Measurements from ENCODE around the gene MAN1A1. TPM values are rescaled to one million over a fixed set of nuclear protein-coding genes. Genes with fewer than 3 reads are reported as not detected.
"Not testable (repeated sequence)": the region's sequence is repeated elsewhere in the genome, so short reads cannot be mapped to it uniquely, and the experiment has no call there.

Gene MAN1A1
- total RNA-seq, 4 donors from 2014 or later: 52.7 to 123 (median 97.1) TPM

- no peaks in the 10 kb centered on the region for H3K36me3 ChIP-seq
- intact Hi-C loops (cut with DNase I; ENCODE audit: low total_unique reads) (no loop called here), in situ Hi-C loops (cut with MboI; ENCODE audit: low pct_ligation_motif_present in 1 of 4, low pct_unique_long_range_greater_than_20kb in 1 of 4, low sequenced_read_pairs in 3 of 4) (no loop called here)
- no peak for DNase-seq
- H3K9me3 ChIP-seq: no peaks in the 10 kb centered on the region
- no peaks in the 10 kb centered on the region for H3K27me3 ChIP-seq
- H3K27ac ChIP-seq: no peak overlapping the region
- TF ChIP-seq POLR2A (IDR thresholded peaks at IDR 0.05) (no peak), EP300 (IDR thresholded peaks at IDR 0.05; ENCODE audit: low read depth) (no peak), CTCF (IDR thresholded peaks at IDR 0.05) (no peak), POLR2AphosphoS5 (IDR thresholded peaks at IDR 0.05) (no peak)
- no peaks in the 10 kb centered on the region for H3K4me1 ChIP-seq
- no peak overlapping the region for H3K4me3 ChIP-seq
Measured at GRCh38 chr6:119171864-119172588, 177.5 kb downstream of the MAN1A1 start.

DNA sequence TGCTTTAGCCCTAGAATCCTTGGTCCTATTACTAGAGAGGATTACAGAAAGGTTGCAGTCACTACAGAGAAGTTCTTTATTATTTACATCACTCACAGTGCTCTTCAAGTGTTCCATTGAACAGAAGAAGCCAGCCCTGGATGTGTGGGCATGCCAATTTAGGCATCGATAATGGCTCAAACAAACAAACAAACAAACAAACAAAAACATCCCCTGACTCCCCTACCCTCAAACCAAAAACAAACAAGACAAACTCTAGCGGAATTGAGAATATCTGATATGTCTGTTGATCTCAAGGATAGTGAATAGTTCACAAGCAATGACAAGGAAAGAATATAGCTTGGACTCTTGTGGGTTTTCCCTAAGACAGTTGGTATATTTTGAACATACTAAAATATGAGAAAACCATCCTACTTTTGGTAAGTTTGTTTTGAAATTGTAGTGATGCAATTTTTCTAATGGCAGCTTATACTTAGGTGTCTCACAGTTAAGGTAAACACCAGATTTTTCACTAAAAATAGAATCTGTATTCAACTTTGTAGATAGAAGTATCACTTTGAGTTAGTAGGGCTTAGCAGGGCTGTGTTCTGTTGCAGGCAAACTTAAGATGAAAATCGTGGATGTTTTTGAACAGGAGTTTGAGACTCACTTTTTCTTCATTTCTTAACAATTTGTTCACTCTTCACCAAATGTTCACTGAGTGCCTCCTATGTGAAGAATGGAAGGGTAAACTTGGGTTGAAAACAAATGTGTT, 178.3 kb downstream of the MAN1A1 start:
- intact Hi-C loops (cut with DNase I; ENCODE audit: low total_unique reads): no loop called here
- no peak for DNase-seq
- Histone ChIP-seq H3K27me3 (no peaks in the 10 kb centered on the region), H3K36me3 (no peaks in the 10 kb centered on the region), H3K27ac (no peak overlapping the region), H3K9me3 (no peaks in the 10 kb centered on the region), H3K4me1 (no peaks in the 10 kb centered on the region), H3K4me3 (no peak overlapping the region)
- WGBS, 2 donors (ENCODE audit: low coverage in 1 of 2): 73 to 76% methylated on average over 3 of the region's 3 CpGs
- in situ Hi-C loops (cut with MboI; ENCODE audit: low pct_ligation_motif_present in 1 of 4, low pct_unique_long_range_greater_than_20kb in 1 of 4, low sequenced_read_pairs in 3 of 4): no loop called here
- TF ChIP-seq EP300 (IDR thresholded peaks at IDR 0.05; ENCODE audit: low read depth) (no peak), POLR2AphosphoS5 (IDR thresholded peaks at IDR 0.05) (no peak), CTCF (IDR thresholded peaks at IDR 0.05) (no peak), POLR2A (IDR thresholded peaks at IDR 0.05) (no peak)

DNA sequence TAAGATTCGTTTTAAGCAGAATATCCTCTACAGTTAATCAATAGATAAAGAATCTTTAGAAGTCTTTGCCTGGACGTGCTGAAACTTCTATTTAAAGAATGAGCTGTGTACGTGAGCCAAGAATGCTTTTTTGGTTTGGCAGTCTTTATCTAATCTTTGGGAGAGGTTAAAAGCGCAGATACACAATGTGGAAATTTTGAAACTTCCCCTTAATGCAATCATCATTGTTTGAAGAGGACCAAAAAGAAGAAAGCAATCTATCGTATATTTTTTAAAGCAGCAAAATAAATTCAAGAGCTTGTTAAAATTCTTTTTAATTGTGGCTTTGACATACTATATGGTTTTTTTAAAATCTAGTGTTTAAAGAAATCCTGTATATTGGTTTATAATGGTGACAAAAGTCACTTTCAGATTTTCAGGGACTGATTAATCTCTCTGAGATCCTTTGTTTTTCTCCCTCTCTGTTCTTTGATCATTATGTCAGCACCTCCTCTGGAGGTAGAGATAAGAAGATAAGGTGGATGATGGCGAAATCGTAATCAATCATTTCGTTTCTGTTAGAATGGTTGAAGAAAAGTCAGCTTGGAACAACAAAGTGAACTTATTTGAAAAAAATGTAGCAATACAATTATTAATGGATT, 179.0 kb downstream of the MAN1A1 start:
- Histone ChIP-seq H3K36me3 (no peaks in the 10 kb centered on the region), H3K4me1 (no peaks in the 10 kb centered on the region), H3K4me3 (no peak overlapping the region), H3K27me3 (no peaks in the 10 kb centered on the region), H3K9me3 (no peaks in the 10 kb centered on the region), H3K27ac (no peak overlapping the region)
- TF ChIP-seq POLR2AphosphoS5 (IDR thresholded peaks at IDR 0.05): no peak
- TF ChIP-seq EP300 (IDR thresholded peaks at IDR 0.05; ENCODE audit: low read depth): no peak
- TF ChIP-seq CTCF (IDR thresholded peaks at IDR 0.05): no peak
- TF ChIP-seq POLR2A (IDR thresholded peaks at IDR 0.05): no peak
- in situ Hi-C loops (cut with MboI; ENCODE audit: low pct_ligation_motif_present in 1 of 4, low pct_unique_long_range_greater_than_20kb in 1 of 4, low sequenced_read_pairs in 3 of 4): no loop called here
- intact Hi-C loops (cut with DNase I; ENCODE audit: low total_unique reads): no loop called here
- DNase-seq: no peak
- 55 to 63% methylated on average over 8 of the region's 8 CpGs for WGBS, 2 donors (ENCODE audit: low coverage in 1 of 2)

DNA sequence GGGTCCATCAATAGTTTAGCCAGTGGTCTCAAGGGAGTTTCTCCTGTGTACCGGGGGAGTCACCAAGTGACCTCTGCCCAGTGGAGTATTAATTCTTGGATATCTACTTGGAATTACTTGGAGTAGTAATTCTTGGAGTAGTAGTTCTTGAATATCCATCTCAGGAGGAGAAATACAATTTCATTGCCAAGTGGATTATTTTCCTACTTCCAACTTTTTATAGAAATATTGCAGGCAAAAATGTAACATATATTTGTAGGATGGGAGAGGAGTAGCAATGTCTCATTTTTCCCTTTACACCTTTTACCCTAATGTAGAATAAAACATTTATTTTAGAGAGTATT, 179.5 kb downstream of the MAN1A1 start:
- TF ChIP-seq EP300 (IDR thresholded peaks at IDR 0.05; ENCODE audit: low read depth) (no peak), POLR2A (IDR thresholded peaks at IDR 0.05) (no peak), POLR2AphosphoS5 (IDR thresholded peaks at IDR 0.05) (no peak), CTCF (IDR thresholded peaks at IDR 0.05) (no peak)
- in situ Hi-C loops (cut with MboI; ENCODE audit: low pct_ligation_motif_present in 1 of 4, low pct_unique_long_range_greater_than_20kb in 1 of 4, low sequenced_read_pairs in 3 of 4): no loop called here
- H3K27ac ChIP-seq: no peak overlapping the region
- DNase-seq: no peak
- H3K36me3 ChIP-seq: no peaks in the 10 kb centered on the region
- intact Hi-C loops (cut with DNase I; ENCODE audit: low total_unique reads): no loop called here
- H3K4me3 ChIP-seq: no peak overlapping the region
- WGBS, 2 donors (ENCODE audit: low coverage in 1 of 2): 44 to 77% methylated on average over 1 of the region's 1 CpG
- no peaks in the 10 kb centered on the region for H3K4me1 ChIP-seq
- H3K9me3 ChIP-seq: no peaks in the 10 kb centered on the region
- H3K27me3 ChIP-seq: no peaks in the 10 kb centered on the region

DNA sequence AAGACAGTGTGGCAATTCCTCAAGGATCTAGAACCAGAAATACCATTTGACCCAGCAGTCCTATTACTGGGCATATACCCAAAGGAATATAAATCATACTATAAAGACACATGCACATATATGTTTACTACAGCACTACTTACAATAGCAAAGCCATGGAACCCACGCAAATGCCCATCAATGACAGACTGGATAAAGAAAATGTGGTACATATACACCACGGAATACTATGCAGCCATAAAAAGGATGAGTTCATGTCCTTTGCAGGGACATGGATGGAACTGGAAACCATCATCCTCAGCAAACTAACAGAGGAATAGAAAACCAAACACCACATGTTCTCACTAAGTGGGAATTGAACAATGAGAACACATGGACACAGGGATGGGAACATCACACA, 180.2 kb downstream of the MAN1A1 start:
- H3K4me1 ChIP-seq; H3K9me3 ChIP-seq; H3K27ac ChIP-seq; H3K4me3 ChIP-seq; intact Hi-C loops (cut with DNase I; ENCODE audit: low total_unique reads); DNase-seq; H3K27me3 ChIP-seq; in situ Hi-C loops (cut with MboI; ENCODE audit: low pct_ligation_motif_present in 1 of 4, low pct_unique_long_range_greater_than_20kb in 1 of 4, low sequenced_read_pairs in 3 of 4); H3K36me3 ChIP-seq: not testable (repeated sequence)
- WGBS, 2 donors (ENCODE audit: low coverage in 1 of 2): 89 to 93% methylated on average over 1 to 2 of the region's 2 CpGs

All from transverse colon (tissue), 4 donors.